ENCODE results near the gene KIF5B.

DNA sequence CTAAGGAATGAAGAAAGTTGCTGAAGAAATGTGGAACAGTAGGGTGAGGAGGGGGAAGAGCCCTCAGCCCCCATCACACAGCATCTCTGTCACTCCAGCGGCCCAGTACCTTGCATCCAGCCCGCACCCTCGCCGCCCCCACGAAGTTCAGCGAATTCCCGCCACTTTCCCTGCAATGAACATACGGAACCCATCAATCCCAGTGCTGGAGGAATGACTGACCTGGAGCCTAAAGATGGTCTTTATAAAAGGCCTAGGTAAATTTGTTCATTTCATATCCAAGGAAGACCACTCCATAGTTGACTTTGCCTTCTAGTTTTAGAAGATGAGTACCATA lies 779 bp upstream of the KIF5B start:
- no peak for TF ChIP-seq SMC3 (IDR thresholded peaks at IDR 0.05; ENCODE audit: low read depth, low read length)
- TF ChIP-seq, protein P1, sequence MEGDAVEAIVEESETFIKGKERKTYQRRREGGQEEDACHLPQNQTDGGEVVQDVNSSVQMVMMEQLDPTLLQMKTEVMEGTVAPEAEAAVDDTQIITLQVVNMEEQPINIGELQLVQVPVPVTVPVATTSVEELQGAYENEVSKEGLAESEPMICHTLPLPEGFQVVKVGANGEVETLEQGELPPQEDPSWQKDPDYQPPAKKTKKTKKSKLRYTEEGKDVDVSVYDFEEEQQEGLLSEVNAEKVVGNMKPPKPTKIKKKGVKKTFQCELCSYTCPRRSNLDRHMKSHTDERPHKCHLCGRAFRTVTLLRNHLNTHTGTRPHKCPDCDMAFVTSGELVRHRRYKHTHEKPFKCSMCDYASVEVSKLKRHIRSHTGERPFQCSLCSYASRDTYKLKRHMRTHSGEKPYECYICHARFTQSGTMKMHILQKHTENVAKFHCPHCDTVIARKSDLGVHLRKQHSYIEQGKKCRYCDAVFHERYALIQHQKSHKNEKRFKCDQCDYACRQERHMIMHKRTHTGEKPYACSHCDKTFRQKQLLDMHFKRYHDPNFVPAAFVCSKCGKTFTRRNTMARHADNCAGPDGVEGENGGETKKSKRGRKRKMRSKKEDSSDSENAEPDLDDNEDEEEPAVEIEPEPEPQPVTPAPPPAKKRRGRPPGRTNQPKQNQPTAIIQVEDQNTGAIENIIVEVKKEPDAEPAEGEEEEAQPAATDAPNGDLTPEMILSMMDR (conservative IDR thresholded peaks at IDR 0.05; ENCODE audit: low read depth, low read length), result no peak
- TF ChIP-seq FOS (IDR thresholded peaks at IDR 0.05; ENCODE audit: low read depth, low read length), result no peak
- TF ChIP-seq POLR2A (IDR thresholded peaks at IDR 0.05; ENCODE audit: low read depth, low read length), result no peak
- TF ChIP-seq, protein P2, sequence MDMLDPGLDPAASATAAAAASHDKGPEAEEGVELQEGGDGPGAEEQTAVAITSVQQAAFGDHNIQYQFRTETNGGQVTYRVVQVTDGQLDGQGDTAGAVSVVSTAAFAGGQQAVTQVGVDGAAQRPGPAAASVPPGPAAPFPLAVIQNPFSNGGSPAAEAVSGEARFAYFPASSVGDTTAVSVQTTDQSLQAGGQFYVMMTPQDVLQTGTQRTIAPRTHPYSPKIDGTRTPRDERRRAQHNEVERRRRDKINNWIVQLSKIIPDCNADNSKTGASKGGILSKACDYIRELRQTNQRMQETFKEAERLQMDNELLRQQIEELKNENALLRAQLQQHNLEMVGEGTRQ (IDR thresholded peaks at IDR 0.05; ENCODE audit: low read depth, low read length), result no peak
- TF ChIP-seq, protein P3, sequence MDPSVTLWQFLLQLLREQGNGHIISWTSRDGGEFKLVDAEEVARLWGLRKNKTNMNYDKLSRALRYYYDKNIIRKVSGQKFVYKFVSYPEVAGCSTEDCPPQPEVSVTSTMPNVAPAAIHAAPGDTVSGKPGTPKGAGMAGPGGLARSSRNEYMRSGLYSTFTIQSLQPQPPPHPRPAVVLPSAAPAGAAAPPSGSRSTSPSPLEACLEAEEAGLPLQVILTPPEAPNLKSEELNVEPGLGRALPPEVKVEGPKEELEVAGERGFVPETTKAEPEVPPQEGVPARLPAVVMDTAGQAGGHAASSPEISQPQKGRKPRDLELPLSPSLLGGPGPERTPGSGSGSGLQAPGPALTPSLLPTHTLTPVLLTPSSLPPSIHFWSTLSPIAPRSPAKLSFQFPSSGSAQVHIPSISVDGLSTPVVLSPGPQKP (IDR thresholded peaks at IDR 0.05; ENCODE audit: borderline replicate concordance, low read depth, low read length), result no peak
- TF ChIP-seq CEBPB (IDR thresholded peaks at IDR 0.05; ENCODE audit: low read depth, low read length), result no peak
- TF ChIP-seq RAD21 (IDR thresholded peaks at IDR 0.05; ENCODE audit: low read length), result no peak
- no peak for TF ChIP-seq BHLHE40 (IDR thresholded peaks at IDR 0.05; ENCODE audit: low read depth, low read length)
- TF ChIP-seq RFX5 (IDR thresholded peaks at IDR 0.05; ENCODE audit: low read depth, low read length), result no peak
- no peak for TF ChIP-seq RCOR1 (IDR thresholded peaks at IDR 0.05; ENCODE audit: insufficient replicate concordance, low read length)
- TF ChIP-seq CHD1 (IDR thresholded peaks at IDR 0.05; ENCODE audit: low read depth, low read length), result no peak
- TF ChIP-seq MXI1 (IDR thresholded peaks at IDR 0.05; ENCODE audit: borderline replicate concordance, low read depth, low read length), result no peak
- no peak for TF ChIP-seq MAFK (IDR thresholded peaks at IDR 0.05; ENCODE audit: low read depth, low read length)
